Measurements from ENCODE around the gene KCTD6.

Gene KCTD6

DNA sequence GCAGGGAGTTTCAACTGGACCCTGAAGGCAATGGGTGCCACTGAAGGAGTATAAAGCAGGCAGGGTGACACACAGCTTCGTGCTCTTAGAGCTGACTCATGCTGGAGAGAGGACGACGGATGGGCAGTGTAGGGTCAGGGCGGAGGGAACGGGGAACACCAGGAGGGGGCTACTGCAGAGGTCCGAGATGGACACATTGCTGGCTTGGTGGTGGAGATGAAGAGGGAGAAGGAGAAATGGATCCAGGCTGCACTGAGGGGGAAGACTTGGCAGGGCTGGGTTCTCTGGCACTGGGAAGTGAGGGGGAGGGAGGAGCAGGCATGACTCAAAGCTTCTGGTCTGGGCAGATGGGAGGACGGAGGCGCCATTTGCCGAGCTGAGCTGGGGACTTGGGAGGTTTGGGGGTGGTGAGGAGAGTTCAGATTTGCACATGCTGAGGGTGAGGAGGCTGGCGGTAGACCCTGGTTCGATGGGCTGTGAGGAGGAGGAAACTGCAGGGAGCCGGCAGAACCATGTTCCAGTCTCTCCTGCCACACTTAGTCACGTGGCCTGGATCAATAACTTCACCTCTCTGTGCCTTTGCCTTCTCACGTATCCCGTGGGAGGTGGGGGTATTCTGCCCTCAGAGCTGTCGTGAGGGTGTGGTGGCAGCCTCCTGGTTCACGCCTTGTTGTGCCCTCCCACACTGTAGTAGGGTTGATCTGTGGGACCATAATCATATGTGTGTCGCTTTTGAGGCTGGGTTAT, 4.6 kb upstream of the KCTD6 start:
- no peak for DNase-seq

- no peak for DNase-seq
These were observed 2.9 kb upstream of the KCTD6 start for GRCh38 chr3:58488967-58489366.

DNA sequence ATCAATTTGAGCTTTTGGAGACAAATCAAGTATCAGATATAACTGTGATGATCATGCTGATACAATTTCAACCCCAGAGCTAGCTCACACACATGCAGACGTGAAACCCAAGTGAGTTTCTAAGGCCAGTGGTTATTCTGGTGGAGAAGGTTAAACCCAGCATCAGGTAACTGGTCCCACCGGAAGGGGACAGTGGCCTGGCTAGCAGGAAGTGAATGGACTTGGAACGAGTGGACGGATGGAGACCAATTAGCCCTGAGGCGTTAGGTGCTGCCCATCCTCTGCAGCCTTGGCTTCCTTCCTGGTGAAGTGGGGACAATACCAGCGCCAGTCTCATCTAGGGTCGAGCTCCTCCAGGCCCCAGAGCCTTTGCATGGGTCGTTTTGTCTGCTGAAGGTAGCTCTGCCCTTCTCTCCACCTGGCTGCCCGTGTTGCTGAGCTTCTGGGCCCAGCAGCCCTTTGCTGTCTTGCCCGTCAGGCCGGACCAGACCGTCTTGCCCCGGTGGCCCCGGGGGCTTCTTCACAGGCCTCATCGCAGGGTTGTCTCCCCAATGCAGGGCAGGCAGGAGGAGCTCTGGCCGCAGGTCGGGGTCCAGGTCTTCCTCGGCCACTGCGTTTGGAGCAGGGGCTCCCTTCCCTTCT, 915 bp upstream of the KCTD6 start:
- DNase-seq: no peak

GRCh38 chr3:58492494-58492905, 604 bp downstream of the KCTD6 start:
- peak; percentile 50 for DNase-seq

DNA sequence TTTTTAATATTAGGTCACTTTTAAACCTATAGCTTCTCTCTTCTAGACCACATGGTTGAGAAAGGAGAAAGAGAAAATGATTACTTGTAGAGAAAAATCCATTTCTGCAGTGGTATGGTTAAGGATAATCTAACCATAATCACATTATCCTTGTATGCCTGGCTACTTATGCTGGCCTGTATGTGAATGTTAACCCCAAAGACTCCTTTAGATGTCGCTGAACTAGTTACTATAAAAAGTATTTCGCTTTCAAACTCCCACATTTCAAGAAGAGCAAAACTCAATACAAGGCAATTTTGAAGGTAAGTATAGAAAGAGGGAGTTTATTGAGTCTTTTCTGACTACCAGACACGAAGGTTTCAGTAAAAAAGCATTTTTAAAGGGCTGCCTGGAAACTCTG, 2.2 kb downstream of the KCTD6 start:
- no peak for DNase-seq

GRCh38 chr3:58495101-58495500, 3.2 kb downstream of the KCTD6 start:
- DNase-seq: no peak

DNA sequence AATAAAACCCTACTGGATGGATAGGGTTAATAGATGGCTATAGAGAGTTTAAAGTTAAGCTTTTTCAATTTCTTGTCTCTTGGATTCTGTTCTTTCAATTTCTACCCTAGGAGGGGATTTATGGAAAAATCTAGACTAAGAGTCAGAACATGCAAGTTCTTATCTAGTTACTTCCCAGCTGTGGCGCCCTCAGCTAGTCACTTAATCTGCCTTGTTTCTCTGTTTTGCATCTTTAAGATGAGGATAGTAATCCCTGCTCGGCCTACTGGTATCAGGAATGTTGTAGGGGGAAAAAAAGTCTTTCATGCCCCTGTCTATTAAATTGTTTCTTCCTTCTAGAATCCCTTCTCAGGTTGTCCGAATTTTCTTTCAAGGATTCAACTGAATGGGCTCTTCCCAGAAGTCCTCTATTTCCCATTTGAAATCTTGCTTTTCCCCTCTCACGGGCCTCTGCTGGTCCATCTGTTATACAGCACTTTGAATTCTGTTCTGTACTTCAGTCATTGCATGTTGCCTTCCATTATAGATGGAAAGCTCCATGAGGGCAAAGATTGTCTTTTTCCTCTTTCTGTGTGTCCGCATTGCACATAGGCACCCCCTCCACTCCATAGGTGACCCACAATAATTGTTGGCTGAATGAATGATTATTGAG, 4.4 kb downstream of the KCTD6 start:
- DNase-seq: no peak

DNA sequence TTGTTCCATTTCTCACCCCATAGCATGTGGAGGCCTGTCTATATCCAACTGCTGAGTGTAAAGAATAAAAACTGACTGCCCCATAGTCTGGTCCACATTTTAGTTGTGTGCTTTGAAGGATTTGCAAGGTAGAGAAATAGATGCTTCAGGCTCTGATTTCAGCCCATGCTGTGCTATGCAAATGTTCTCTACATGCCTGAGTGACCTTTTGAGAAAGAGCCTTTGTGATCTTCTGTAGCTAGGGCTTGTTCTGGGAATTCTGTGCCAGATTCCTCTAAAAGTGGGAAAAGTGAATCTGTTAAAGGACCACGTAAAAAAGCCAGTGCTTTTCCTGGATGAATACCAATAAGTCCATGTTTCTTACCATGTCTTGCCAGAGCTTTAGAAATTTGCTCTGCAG, 5.2 kb downstream of the KCTD6 start:
- no peak for DNase-seq

DNA sequence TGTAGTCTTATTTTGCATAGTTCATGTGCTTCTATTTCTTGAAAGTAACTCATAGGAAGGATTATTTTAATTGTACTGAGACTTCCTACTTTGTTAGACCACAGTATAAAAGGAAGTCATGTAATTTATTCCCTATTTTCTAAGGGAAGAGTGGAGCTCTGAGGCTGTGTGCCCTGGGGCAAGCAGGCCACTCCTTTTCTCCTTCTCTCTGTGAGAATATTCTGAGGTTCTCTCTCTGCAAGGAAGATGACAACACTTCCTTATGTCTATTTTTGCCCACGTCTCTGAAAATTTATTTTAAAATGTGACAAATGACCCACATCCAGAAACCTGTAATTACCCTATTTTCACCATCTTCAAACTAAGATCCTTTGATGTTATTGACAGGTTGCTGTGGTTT, 11.0 kb downstream of the KCTD6 start:
- no peak for DNase-seq

DNA sequence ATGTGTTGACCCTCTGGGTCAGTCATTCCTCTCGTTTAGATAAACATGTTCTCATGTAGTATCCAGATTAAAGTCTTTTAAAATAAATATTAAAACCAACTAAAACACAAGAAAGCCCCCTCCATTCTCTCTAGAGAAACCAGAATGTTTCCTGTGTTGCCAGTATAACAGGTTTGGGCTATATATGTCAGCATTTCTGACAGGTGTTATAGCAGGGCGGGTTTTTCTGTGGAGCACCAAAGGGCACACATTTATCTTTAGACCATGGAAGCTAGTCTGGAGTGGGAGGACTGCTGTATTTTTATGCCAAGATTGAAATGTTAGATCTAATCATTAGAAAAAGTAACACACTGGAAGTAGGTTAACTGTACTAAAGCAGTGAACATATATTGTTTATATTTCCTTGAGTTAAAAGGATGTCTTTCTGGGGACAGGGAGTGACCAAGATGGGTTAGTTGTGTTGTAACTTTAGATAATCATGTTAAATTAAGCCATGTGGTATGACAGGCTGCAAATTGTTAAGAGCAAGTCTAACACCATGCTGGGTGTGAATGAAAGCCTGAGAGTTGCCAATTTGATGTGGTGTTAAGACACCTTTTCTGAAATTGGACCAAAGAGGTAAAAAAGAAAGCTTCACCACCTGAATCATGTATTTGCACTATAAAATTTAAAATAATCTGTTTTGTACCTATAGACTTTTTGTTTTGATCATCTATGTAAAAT, 15.6 kb downstream of the KCTD6 start:
- DNase-seq: no peak

- DNase-seq: no peak
These were observed 16.5 kb downstream of the KCTD6 start for GRCh38 chr3:58508437-58508836.

- no peak for DNase-seq
These were observed 22.5 kb downstream of the KCTD6 start for GRCh38 chr3:58514405-58514804.

- no peak for DNase-seq
These were observed 26.4 kb downstream of the KCTD6 start for GRCh38 chr3:58518291-58518789.

GRCh38 chr3:58519668-58520402, 27.9 kb downstream of the KCTD6 start:
- no peak for DNase-seq

DNA sequence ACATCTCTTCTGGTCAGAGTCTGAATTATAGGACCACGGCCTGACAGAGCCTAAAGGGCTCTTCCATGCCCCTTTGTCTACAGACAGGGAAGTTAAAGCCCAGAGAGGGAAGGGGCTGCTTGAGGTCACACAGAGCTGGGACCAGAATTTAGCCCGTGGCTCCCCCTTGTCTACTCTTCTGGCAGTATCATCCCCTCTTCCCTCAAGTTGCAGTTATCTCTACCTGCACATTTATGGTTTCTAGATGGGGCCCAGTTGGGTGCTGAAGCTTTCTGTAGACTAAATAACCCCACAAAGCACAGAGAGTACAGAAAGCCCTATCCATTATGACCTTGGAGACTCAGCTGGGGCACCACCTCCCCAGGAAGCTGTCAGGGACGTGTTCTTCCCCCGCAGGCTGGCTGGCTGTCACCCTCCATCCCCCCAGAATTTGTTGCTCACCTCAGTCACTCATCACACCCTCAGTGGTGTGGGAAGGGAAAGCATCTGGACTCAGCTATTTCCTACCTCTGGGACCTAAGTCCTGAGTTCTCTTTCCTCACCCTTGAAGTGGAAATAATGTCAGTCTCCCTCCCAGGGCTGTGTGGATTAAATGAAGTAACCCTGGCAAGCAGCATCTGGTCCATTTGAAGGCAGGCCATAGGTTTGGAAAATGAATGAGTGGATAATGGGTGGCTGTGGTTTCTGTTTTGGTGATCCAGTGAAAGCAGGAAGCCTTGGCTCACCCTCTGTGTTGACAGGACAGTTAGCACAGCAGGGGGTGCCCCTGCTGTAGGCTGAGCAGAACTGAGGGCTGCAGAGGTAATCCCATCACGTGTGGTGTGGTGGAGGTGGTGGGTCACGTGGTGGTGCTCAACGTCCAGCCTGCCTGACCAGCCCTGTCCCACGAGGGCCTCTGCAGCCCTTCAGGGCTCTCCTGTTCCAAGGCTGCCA, 28.8 kb downstream of the KCTD6 start:
- no peak for DNase-seq

DNA sequence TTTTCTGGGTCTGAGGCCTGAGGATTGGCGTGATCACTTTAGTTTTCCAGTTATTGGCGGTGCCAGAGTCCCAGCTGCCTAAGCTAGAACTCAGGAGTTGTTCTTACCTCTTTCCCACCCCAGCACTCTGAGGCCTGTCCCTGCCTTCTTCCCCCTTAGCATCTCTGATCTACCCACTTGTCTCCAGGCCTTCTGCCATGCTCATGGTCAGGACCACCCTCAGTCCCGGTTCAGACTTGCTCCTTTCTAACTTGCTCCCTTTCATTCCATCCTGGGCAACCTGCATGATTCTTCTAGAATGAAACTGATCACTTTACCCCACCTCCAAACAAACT, 29.4 kb downstream of the KCTD6 start:
- no peak for DNase-seq

DNA sequence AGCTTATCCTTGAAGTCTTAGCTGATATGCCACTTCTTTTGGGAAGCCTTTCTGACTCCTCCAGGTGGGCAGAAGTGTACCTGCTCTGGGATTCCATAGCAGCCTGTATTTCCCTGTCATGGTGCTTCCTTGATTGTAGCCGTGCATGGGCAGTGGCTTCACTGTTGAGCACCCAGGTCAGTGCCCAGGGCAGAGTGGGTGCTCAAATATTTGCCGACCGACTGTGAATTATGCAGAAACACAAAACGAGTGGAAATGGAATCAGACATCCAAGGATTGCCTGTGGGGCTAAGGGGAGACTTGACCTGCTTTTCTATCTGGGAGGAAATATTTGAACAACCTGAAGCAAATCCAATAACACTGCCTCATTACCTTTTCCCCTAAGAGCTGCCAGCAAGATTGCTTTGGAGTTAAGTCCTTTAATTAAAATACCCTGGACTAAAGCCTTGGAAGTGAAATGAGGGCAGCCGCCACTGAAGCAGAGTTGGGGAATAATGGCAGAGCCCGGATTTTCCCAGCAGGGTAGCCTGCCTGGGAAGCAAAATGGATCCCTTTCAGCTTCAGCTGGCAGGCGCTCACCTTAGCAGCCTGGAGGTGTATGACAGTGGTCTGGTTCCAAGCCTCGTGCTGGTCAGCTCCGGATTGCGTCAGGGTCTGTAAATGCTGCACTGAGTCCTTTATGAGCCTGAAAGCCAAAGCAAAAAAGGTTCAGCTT, 30.2 kb downstream of the KCTD6 start:
- DNase-seq: no peak

GRCh38 chr3:58522759-58523425, 31.0 kb downstream of the KCTD6 start:
- no peak for DNase-seq

GRCh38 chr3:58524326-58524888, 32.5 kb downstream of the KCTD6 start:
- DNase-seq: no peak

DNA sequence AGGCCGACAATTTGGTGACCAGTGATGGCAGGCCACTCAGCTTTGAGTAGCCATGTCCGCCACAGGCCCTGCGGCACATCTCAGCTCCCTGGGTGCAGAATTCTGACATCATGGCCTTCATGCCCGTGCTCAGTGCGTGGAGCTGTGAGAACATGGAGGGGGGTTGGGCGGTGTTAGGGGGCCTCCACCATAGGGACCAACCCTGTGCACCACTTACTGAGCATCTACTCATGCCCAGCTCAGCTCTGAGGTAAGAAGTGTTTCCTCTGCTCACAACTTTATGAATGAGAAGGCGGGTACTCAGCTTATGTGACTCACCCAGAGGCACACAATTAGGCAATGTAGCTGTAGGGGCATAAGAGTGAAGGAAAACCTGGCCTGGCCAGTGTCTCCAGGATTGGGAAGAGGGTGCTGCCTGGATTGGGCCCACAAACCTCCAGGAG, 34.6 kb downstream of the KCTD6 start:
- DNase-seq: no peak
